Measurements from ENCODE around the gene AMBP. TPM values are rescaled to one million over a fixed set of nuclear protein-coding genes. Genes with fewer than 3 reads are reported as not detected.

Gene AMBP
- total and polyA plus RNA-seq, 2 of the 13 experiments (the other 11 are each of a cell fraction or from before 2014, with no cell fraction given), result 1,510 to 2,580 TPM

GRCh38 chr9:114061830-114062474 lies 16.1 kb downstream of the AMBP start (continued):
- TF ChIP-seq THRA (CRISPR knock-in tag; IDR thresholded peaks at IDR 0.05; ENCODE audit: borderline replicate concordance), result peak; percentile 30; the same call in 1 of the 2 replicates
- TF ChIP-seq SOX13 (IDR thresholded peaks at IDR 0.05), result no peak
- peak in 1 of 2 experiments; percentile 58; a peak in 1 of 4 replicates for TF ChIP-seq SOX13 (CRISPR knock-in tag; conservative IDR thresholded peaks at IDR 0.05 in 1 of 2, IDR thresholded peaks at IDR 0.05 in 1 of 2)
- TF ChIP-seq, protein P1, sequence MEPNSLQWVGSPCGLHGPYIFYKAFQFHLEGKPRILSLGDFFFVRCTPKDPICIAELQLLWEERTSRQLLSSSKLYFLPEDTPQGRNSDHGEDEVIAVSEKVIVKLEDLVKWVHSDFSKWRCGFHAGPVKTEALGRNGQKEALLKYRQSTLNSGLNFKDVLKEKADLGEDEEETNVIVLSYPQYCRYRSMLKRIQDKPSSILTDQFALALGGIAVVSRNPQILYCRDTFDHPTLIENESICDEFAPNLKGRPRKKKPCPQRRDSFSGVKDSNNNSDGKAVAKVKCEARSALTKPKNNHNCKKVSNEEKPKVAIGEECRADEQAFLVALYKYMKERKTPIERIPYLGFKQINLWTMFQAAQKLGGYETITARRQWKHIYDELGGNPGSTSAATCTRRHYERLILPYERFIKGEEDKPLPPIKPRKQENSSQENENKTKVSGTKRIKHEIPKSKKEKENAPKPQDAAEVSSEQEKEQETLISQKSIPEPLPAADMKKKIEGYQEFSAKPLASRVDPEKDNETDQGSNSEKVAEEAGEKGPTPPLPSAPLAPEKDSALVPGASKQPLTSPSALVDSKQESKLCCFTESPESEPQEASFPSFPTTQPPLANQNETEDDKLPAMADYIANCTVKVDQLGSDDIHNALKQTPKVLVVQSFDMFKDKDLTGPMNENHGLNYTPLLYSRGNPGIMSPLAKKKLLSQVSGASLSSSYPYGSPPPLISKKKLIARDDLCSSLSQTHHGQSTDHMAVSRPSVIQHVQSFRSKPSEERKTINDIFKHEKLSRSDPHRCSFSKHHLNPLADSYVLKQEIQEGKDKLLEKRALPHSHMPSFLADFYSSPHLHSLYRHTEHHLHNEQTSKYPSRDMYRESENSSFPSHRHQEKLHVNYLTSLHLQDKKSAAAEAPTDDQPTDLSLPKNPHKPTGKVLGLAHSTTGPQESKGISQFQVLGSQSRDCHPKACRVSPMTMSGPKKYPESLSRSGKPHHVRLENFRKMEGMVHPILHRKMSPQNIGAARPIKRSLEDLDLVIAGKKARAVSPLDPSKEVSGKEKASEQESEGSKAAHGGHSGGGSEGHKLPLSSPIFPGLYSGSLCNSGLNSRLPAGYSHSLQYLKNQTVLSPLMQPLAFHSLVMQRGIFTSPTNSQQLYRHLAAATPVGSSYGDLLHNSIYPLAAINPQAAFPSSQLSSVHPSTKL (CRISPR knock-in tag; IDR thresholded peaks at IDR 0.05), result peak; percentile 79
- TF ChIP-seq EP300 (IDR thresholded peaks at IDR 0.05; ENCODE audit: low read depth in 2 of 2, low read length in 2 of 2), result peak in 1 of 2 experiments; percentile 47; a peak in 1 of 4 replicates
- no peak; the same call in 1 of the 2 replicates for TF ChIP-seq EP300 (CRISPR knock-in tag; IDR thresholded peaks at IDR 0.05; ENCODE audit: borderline replicate concordance)
- TF ChIP-seq SAP130 (CRISPR knock-in tag; IDR thresholded peaks at IDR 0.05; ENCODE audit: low read depth), result peak; percentile 86
- peak; percentile 73 for TF ChIP-seq HDAC2 (CRISPR knock-in tag; IDR thresholded peaks at IDR 0.05)
- peak; percentile 30 for TF ChIP-seq PHF5A (CRISPR knock-in tag; IDR thresholded peaks at IDR 0.05; ENCODE audit: low read depth, unreplicated experiment)
- peak; percentile 29; the same call in 1 of the 2 replicates for TF ChIP-seq PATZ1 (CRISPR knock-in tag; IDR thresholded peaks at IDR 0.05)
- TF ChIP-seq ZNF496 (CRISPR knock-in tag; IDR thresholded peaks at IDR 0.05; ENCODE audit: insufficient replicate concordance), result no peak
- TF ChIP-seq FOSL2 (CRISPR knock-in tag; IDR thresholded peaks at IDR 0.05), result peak; percentile 41
- peak; percentile 68; the same call in 1 of the 2 replicates for TF ChIP-seq TBX2 (CRISPR knock-in tag; IDR thresholded peaks at IDR 0.05; ENCODE audit: borderline replicate concordance)
- 0 out of 2 replicates have a peak, but pooled peaks have one; percentile 65 for TF ChIP-seq ZNF280D (CRISPR knock-in tag; IDR thresholded peaks at IDR 0.05)
- peak; percentile 51 for TF ChIP-seq UBTF (CRISPR knock-in tag; IDR thresholded peaks at IDR 0.05)
